Upper lobe of left lung (tissue), 6 donors: Measurements from ENCODE around the gene AGAP1. TPM values are rescaled to one million over a fixed set of nuclear protein-coding genes. Genes with fewer than 3 reads are reported as not detected.
A peak's percentile ranks its signal among the peaks of the same experiment; 100 is the strongest.

Source experiments
- ATAC-seq, 2 donors: fragments of 200-7000 bp; cut with Tn5 transposase; one replicate each; pipeline ENCODE4 v1.9.1; 2022; ENCODE audit warnings: mild to moderate bottlenecking in 2 of 2, moderate library complexity in 2 of 2; ENCODE audit not compliant: low FRiP score in 2 of 2
- DNase-seq, 2 donors: peaks; one replicate each; pipeline ENCODE4 v3.0.0-alpha.2; 2019 to 2020
- H3K27ac ChIP-seq, 4 donors: fragments of 200-600 bp; sonication (generic); one replicate each; pipeline ENCODE4 v1.5.1; 2016 to 2019
- H3K27me3 ChIP-seq, 4 donors: fragments of 200-600 bp; sonication (generic); one replicate each; pipeline ENCODE4 v1.5.1; 2017 to 2019
- H3K36me3 ChIP-seq, 4 donors: fragments of 200-600 bp; sonication (generic); one replicate each; pipeline ENCODE4 v1.5.1; 2016 to 2019
- H3K4me1 ChIP-seq, 4 donors: fragments of 200-600 bp; sonication (generic); one replicate each; pipeline ENCODE4 v1.5.1; 2018 to 2019
- H3K4me3 ChIP-seq, 4 donors: fragments of 200-600 bp; sonication (generic); one replicate each; pipeline ENCODE4 v1.5.1; 2017 to 2019; ENCODE audit warnings: mild to moderate bottlenecking in 2 of 4, moderate library complexity in 1 of 4
- H3K9me3 ChIP-seq, 4 donors: fragments of 200-600 bp; sonication (generic); one replicate each; pipeline ENCODE4 v1.5.1; 2018 to 2019
- EP300 ChIP-seq, 4 donors: sonication (generic); formaldehyde crosslinking; IDR thresholded peaks; one replicate each; pipeline ENCODE4 v1.5.1; 2017; ENCODE audit warnings: antibody characterized with exemption in 4 of 4, control low read depth in 2 of 4
- POLR2A ChIP-seq, 4 donors: fragments of 450-650 bp; IDR thresholded peaks; one replicate each; pipeline ENCODE4 v1.5.1; 2016 to 2017; ENCODE audit warnings: antibody characterized with exemption in 4 of 4, mild to moderate bottlenecking in 2 of 4
- POLR2AphosphoS5 ChIP-seq, 2 donors: sonication (generic); formaldehyde crosslinking; IDR thresholded peaks; one replicate each; pipeline ENCODE4 v1.5.1; 2017; ENCODE audit warnings: antibody characterized with exemption in 2 of 2
- WGBS, 2 donors: methylation state at CpG; one replicate each; pipeline ENCODE4 v1.1.5; 2017 to 2018; 5-methylcytosine and 5-hydroxymethylcytosine counted together
- total RNA-seq, 6 donors: library from RNA; depleted of rRNA in 4 of 6; stranded (reverse); fragments of >200 nt in 4 of 6; gene quantifications; one replicate each; pipeline versions ENCODE4 v1.1.0 to v1.2.1, GENCODE V29; 2016 to 2021
- TF ChIP-seq, protein P1 (sequence below), 6 experiments: fragments of 450-650 bp in 4 of 6; fragments of 200-600 bp in 2 of 6; sonication (generic) in 2 of 6; IDR thresholded peaks; one replicate each; pipeline ENCODE4 v1.5.1; 2016 to 2019; ENCODE audit warnings: antibody characterized with exemption in 6 of 6
- donor health status: DM: no; HTN: no; CAD: no; lungs with moderate emphysema.
- donor health status: DM: no; HTN: yes; CAD: no; lungs with severe emphysema.

AGAP1 gene
- total RNA-seq, 6 donors from 2014 or later: 25.5 to 45.1 (median 30.7) TPM

- Histone ChIP-seq H3K27ac (no peak overlapping the region), H3K4me3 (no peak overlapping the region), H3K4me1 (peaks cover 0 to 2% (median 0%) of the 10 kb centered on the region in 4 donors), H3K36me3 (no peaks in the 10 kb centered on the region), H3K27me3 (no peaks in the 10 kb centered on the region), H3K9me3 (no peaks in the 10 kb centered on the region)
- DNase-seq (no peak), ATAC-seq (no peak)
- WGBS, 2 donors: 87% methylated on average over 3 of the region's 3 CpGs; no CpG with 5 or more reads in 1 of the 2 donors
- no peak for TF ChIP-seq POLR2AphosphoS5 (IDR thresholded peaks at IDR 0.05)
- TF ChIP-seq EP300 (IDR thresholded peaks at IDR 0.05): no peak
Measured at GRCh38 chr2:236025892-236026291, 532.0 kb downstream of the AGAP1 start.

DNA sequence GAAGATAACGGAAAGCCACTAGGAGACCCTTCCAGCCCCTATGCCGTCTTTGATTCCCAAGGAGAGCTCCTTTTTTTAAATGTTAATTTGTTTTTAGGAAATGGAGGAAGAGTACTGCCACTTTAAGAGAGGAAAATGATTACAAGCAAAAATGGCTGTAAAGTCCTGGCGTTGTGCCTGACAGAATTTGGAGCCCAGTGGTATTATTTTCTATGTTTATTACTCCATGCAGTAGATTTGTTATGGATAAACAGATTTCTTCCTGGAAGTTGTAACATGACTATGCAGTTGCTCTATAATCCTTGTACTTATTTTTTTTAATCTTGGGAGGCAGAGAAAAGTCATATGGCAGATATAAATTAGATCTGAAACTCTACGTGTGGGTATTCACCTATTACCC is 533.0 kb downstream of the AGAP1 start:
- Histone ChIP-seq H3K4me1 (peaks cover 0 to 2% (median 0%) of the 10 kb centered on the region in 4 donors), H3K4me3 (no peak overlapping the region), H3K9me3 (no peaks in the 10 kb centered on the region), H3K36me3 (no peaks in the 10 kb centered on the region), H3K27me3 (no peaks in the 10 kb centered on the region), H3K27ac (no peak overlapping the region)
- no peak for TF ChIP-seq POLR2AphosphoS5 (IDR thresholded peaks at IDR 0.05)
- no peak for TF ChIP-seq EP300 (IDR thresholded peaks at IDR 0.05)
- TF ChIP-seq POLR2A (IDR thresholded peaks at IDR 0.05): no peak
- TF ChIP-seq, protein P1, sequence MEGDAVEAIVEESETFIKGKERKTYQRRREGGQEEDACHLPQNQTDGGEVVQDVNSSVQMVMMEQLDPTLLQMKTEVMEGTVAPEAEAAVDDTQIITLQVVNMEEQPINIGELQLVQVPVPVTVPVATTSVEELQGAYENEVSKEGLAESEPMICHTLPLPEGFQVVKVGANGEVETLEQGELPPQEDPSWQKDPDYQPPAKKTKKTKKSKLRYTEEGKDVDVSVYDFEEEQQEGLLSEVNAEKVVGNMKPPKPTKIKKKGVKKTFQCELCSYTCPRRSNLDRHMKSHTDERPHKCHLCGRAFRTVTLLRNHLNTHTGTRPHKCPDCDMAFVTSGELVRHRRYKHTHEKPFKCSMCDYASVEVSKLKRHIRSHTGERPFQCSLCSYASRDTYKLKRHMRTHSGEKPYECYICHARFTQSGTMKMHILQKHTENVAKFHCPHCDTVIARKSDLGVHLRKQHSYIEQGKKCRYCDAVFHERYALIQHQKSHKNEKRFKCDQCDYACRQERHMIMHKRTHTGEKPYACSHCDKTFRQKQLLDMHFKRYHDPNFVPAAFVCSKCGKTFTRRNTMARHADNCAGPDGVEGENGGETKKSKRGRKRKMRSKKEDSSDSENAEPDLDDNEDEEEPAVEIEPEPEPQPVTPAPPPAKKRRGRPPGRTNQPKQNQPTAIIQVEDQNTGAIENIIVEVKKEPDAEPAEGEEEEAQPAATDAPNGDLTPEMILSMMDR (IDR thresholded peaks at IDR 0.05): no peak
- ATAC-seq (no peak), DNase-seq (no peak)
- 64 to 66% methylated on average over 4 of the region's 4 CpGs for WGBS, 2 donors

GRCh38 chr2:236028066-236028465 is 534.2 kb downstream of the AGAP1 start:
- 84 to 94% methylated on average over 4 of the region's 4 CpGs for whole genome bisulfite sequencing, 2 donors
- H3K27ac ChIP-seq: no peak overlapping the region
- H3K9me3 ChIP-seq: no peaks in the 10 kb centered on the region
- ATAC-seq (no peak), DNase-seq (no peak)
- TF ChIP-seq EP300 (IDR thresholded peaks at IDR 0.05) (no peak), POLR2AphosphoS5 (IDR thresholded peaks at IDR 0.05) (no peak), POLR2A (IDR thresholded peaks at IDR 0.05) (no peak)
- TF ChIP-seq, protein P1 (IDR thresholded peaks at IDR 0.05): no peak
- H3K36me3 ChIP-seq: no peaks in the 10 kb centered on the region
- peaks cover 0 to 2% (median 0%) of the 10 kb centered on the region in 4 donors for H3K4me1 ChIP-seq
- no peaks in the 10 kb centered on the region for H3K27me3 ChIP-seq
- H3K4me3 ChIP-seq: no peak overlapping the region

GRCh38 chr2:236033462-236033861 is 539.6 kb downstream of the AGAP1 start:
- H3K27me3 ChIP-seq: no peaks in the 10 kb centered on the region
- no peaks in the 10 kb centered on the region for H3K4me1 ChIP-seq
- H3K4me3 ChIP-seq: no peak overlapping the region
- TF ChIP-seq EP300 (IDR thresholded peaks at IDR 0.05) (no peak), POLR2AphosphoS5 (IDR thresholded peaks at IDR 0.05) (no peak), POLR2A (IDR thresholded peaks at IDR 0.05) (no peak)
- no peaks in the 10 kb centered on the region for H3K9me3 ChIP-seq
- DNase-seq (no peak), ATAC-seq (no peak)
- peaks cover 0 to 13% (median 4%) of the 10 kb centered on the region in 4 donors for H3K36me3 ChIP-seq
- 86 to 90% methylated on average over 7 of the region's 7 CpGs for WGBS, 2 donors
- H3K27ac ChIP-seq: no peak overlapping the region

DNA sequence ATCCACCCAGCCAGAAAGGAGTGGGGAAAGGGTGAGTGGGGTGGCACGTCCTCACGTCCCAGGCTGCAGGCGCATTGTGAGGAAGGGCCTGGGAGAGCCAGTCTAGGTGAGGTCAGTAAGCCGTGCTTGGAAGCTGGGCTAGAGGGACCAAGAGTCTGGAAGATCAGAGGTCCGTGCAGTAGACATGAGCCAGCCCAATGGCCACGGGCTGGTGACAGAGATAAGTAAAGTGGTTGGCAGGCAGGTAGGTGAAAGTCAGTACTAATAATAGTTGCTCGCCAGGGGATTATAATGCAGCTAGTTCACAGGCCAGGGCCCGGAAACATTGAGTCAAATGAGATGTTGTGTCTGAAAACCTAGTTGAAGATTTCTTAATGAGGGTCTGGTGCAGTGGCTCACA is 541.1 kb downstream of the AGAP1 start:
- TF ChIP-seq, protein P1 (IDR thresholded peaks at IDR 0.05): no peak
- TF ChIP-seq POLR2AphosphoS5 (IDR thresholded peaks at IDR 0.05): no peak
- no peak for TF ChIP-seq EP300 (IDR thresholded peaks at IDR 0.05)
- no peak for TF ChIP-seq POLR2A (IDR thresholded peaks at IDR 0.05)
- H3K27me3 ChIP-seq: no peaks in the 10 kb centered on the region
- H3K4me1 ChIP-seq: no peaks in the 10 kb centered on the region
- peaks cover 0 to 16% (median 4%) of the 10 kb centered on the region in 4 donors for H3K36me3 ChIP-seq
- WGBS, 2 donors: 84 to 90% methylated on average over 8 of the region's 8 CpGs
- H3K9me3 ChIP-seq: no peaks in the 10 kb centered on the region
- H3K27ac ChIP-seq: no peak overlapping the region
- peak in 1 of 2 donors; percentile 25 for ATAC-seq
- H3K4me3 ChIP-seq: no peak overlapping the region
- no peak for DNase-seq

DNA sequence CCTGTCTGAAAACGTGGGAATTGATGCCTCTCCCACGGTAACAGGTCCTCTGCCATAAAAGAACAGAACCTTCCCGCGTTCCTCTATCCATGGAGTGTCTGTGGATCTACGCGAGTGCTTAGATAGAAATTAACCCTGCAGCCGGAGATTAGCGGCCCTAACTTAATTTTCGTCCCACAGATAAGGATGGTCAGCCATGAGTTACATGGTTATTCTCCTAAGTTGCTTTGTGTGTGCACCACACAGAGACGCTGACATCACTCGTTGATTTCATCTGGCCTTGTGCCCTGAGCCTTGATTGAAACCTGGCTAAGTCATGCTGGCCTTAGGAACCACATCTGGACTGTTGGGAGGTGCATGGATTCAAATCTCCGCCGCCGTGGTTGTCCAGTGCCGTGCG is 542.2 kb downstream of the AGAP1 start:
- no peaks in the 10 kb centered on the region for H3K9me3 ChIP-seq
- peaks cover 0 to 16% (median 4%) of the 10 kb centered on the region in 4 donors for H3K36me3 ChIP-seq
- TF ChIP-seq POLR2A (IDR thresholded peaks at IDR 0.05) (no peak), POLR2AphosphoS5 (IDR thresholded peaks at IDR 0.05) (no peak), EP300 (IDR thresholded peaks at IDR 0.05) (no peak)
- TF ChIP-seq, protein P1 (IDR thresholded peaks at IDR 0.05): no peak
- no peaks in the 10 kb centered on the region for H3K4me1 ChIP-seq
- ATAC-seq (no peak), DNase-seq (no peak)
- H3K27ac ChIP-seq: no peak overlapping the region
- no peaks in the 10 kb centered on the region for H3K27me3 ChIP-seq
- no peak overlapping the region for H3K4me3 ChIP-seq
- WGBS, 2 donors: 83 to 95% methylated on average over 11 to 16 of the region's 16 CpGs
